ENCODE results near the gene NPTN. TPM values are rescaled to one million over a fixed set of nuclear protein-coding genes. Genes with fewer than 3 reads are reported as not detected.
"Not testable (repeated sequence)": the region's sequence is repeated elsewhere in the genome, so short reads cannot be mapped to it uniquely, and the experiment has no call there.

The NPTN gene
- polyA plus RNA-seq, 1 of the 3 experiments (the other 2 are of a cell fraction) = 177 TPM

DNA sequence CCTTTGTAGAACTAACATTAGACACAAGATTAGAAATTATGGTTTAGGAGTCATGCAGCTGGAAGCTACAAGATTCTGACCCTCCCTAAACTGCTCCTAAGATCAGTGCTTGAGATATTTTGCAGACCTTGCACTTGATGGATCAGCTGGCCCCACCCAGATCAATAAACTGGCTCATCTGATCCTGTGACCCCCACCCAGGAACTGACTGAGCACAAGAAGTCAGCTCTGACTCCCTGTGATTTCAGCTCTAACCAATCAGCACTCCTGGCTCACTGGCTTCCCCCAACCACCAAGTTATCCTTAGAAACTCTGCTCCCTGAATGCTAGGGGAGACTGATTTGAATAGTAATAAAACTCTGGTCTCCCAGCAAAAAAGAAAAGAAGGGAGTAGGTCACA lies 55.6 kb downstream of the NPTN start:
- DNase-seq; H3K27ac ChIP-seq (ENCODE audit: low read depth in 2 of 2, low read length in 1 of 2); H3K9me2 ChIP-seq; CTCF ChIA-PET; H3K9ac ChIP-seq; H3K4me3 ChIP-seq (ENCODE audit: low read depth in 2 of 2, low read length in 1 of 2); H2AFZ ChIP-seq (ENCODE audit: low read depth); H3K4me2 ChIP-seq; H4K20me1 ChIP-seq (ENCODE audit: insufficient read depth); H3K27me3 ChIP-seq (ENCODE audit: insufficient read depth); H3K79me2 ChIP-seq (ENCODE audit: insufficient read depth); H3F3A ChIP-seq (replicated peaks; ENCODE audit: insufficient read depth); H3K9me3 ChIP-seq; H3K4me1 ChIP-seq (ENCODE audit: control insufficient read depth in 1 of 2, insufficient read depth in 2 of 2, low read depth in 1 of 2, low read length in 1 of 2): not testable (repeated sequence)
- peaks cover 28 to 45% of the 10 kb centered on the region in 2 experiments for H3K36me3 ChIP-seq (replicated peaks in 1 of 2; ENCODE audit: control insufficient read depth in 1 of 2, insufficient read depth in 2 of 2, low read length in 1 of 2)
- POLR2A ChIA-PET = interaction anchor here (0.6 kb wide), 1 partner anchor 70 kb away, joined by 3 read pairs; no protein-coding TSS in a partner anchor

DNA sequence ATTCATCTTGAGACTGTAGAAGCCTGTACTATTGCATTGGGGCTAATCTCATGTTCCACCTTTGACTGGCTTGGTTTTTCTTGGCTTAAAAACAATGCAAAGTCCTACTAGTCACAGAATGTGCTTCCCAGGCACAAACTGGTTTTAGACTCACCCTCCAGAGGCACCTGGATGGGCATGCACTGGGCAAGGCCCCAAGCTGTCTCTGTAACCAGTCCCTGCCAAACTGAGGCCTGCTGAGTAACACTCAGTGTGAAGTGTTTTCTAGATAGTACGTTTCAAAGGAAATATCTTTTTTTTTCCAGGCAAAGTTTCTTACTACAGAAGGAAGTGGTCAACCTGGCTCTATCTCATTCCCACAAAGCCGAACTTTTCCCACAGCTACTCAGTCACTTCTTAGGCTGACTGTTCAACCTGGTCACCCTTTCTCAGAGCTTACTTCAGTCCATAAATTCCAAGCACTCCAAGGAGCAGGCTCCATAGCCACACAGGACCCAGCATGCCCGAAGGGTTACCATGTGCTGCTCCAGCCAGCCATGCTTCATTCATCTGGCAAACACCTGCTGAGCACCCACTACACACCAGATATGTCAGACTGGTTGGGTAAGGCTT lies 57.4 kb downstream of the NPTN start:
- H3K79me2 ChIP-seq (ENCODE audit: insufficient read depth) = no peaks in the 10 kb centered on the region
- H3K27ac ChIP-seq (ENCODE audit: low read depth in 2 of 2, low read length in 1 of 2) = no peak overlapping the region
- H2AFZ ChIP-seq (ENCODE audit: low read depth) = no peak overlapping the region
- TF ChIP-seq NFIC (IDR thresholded peaks at IDR 0.05; ENCODE audit: borderline replicate concordance) (no peak), GATA2 (CRISPR knock-in tag; IDR thresholded peaks at IDR 0.05) (no peak), FOXJ3 (CRISPR knock-in tag; IDR thresholded peaks at IDR 0.05) (no peak), MEF2A (IDR thresholded peaks at IDR 0.05; ENCODE audit: borderline replicate concordance, low read depth) (no peak), NRF1 (IDR thresholded peaks at IDR 0.05; ENCODE audit: low read depth, low read length) (no peak), RXRA (IDR thresholded peaks at IDR 0.05; ENCODE audit: borderline replicate concordance, low read depth) (no peak), TCF12 (IDR thresholded peaks at IDR 0.05) (no peak), POLR2AphosphoS5 (IDR thresholded peaks at IDR 0.05; ENCODE audit: low read depth, low read length) (no peak), GABPA (IDR thresholded peaks at IDR 0.05; ENCODE audit: low read depth) (no peak), SMC3 (IDR thresholded peaks at IDR 0.05; ENCODE audit: low read depth, low read length) (no peak), EZH2phosphoT487 (IDR thresholded peaks at IDR 0.05; ENCODE audit: borderline replicate concordance, low read depth) (no peak), RFX5 (IDR thresholded peaks at IDR 0.05; ENCODE audit: low read length) (no peak), FOSL2 (IDR thresholded peaks at IDR 0.05; ENCODE audit: borderline replicate concordance, low read depth) (no peak)
- TF ChIP-seq, protein P1, sequence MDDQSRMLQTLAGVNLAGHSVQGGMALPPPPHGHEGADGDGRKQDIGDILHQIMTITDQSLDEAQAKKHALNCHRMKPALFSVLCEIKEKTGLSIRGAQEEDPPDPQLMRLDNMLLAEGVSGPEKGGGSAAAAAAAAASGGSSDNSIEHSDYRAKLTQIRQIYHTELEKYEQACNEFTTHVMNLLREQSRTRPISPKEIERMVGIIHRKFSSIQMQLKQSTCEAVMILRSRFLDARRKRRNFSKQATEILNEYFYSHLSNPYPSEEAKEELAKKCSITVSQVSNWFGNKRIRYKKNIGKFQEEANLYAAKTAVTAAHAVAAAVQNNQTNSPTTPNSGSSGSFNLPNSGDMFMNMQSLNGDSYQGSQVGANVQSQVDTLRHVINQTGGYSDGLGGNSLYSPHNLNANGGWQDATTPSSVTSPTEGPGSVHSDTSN (IDR thresholded peaks at IDR 0.05) = no peak
- TF ChIP-seq, protein P2, sequence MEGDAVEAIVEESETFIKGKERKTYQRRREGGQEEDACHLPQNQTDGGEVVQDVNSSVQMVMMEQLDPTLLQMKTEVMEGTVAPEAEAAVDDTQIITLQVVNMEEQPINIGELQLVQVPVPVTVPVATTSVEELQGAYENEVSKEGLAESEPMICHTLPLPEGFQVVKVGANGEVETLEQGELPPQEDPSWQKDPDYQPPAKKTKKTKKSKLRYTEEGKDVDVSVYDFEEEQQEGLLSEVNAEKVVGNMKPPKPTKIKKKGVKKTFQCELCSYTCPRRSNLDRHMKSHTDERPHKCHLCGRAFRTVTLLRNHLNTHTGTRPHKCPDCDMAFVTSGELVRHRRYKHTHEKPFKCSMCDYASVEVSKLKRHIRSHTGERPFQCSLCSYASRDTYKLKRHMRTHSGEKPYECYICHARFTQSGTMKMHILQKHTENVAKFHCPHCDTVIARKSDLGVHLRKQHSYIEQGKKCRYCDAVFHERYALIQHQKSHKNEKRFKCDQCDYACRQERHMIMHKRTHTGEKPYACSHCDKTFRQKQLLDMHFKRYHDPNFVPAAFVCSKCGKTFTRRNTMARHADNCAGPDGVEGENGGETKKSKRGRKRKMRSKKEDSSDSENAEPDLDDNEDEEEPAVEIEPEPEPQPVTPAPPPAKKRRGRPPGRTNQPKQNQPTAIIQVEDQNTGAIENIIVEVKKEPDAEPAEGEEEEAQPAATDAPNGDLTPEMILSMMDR (IDR thresholded peaks at IDR 0.05) = no peak
- TF ChIP-seq, protein P3, sequence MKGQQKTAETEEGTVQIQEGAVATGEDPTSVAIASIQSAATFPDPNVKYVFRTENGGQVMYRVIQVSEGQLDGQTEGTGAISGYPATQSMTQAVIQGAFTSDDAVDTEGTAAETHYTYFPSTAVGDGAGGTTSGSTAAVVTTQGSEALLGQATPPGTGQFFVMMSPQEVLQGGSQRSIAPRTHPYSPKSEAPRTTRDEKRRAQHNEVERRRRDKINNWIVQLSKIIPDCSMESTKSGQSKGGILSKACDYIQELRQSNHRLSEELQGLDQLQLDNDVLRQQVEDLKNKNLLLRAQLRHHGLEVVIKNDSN (IDR thresholded peaks at IDR 0.05; ENCODE audit: borderline replicate concordance, low read depth) = no peak
- TF ChIP-seq, protein P4, sequence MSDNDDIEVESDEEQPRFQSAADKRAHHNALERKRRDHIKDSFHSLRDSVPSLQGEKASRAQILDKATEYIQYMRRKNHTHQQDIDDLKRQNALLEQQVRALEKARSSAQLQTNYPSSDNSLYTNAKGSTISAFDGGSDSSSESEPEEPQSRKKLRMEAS (IDR thresholded peaks at IDR 0.05; ENCODE audit: low read depth) = no peak
- POLR2A ChIA-PET = no interaction called here
- peaks cover 26 to 51% of the 10 kb centered on the region in 2 experiments for H3K36me3 ChIP-seq (replicated peaks in 1 of 2; ENCODE audit: control insufficient read depth in 1 of 2, insufficient read depth in 2 of 2, low read length in 1 of 2)
- H3K4me1 ChIP-seq (ENCODE audit: control insufficient read depth in 1 of 2, insufficient read depth in 2 of 2, low read depth in 1 of 2, low read length in 1 of 2) = peaks cover 0 to 2% of the 10 kb centered on the region in 2 experiments; a peak in 1 of 4 replicates
- no peak overlapping the region for H3K4me3 ChIP-seq (ENCODE audit: low read depth in 2 of 2, low read length in 1 of 2)
- no peak overlapping the region for H3K9ac ChIP-seq
- peaks cover 4% of the 10 kb centered on the region; the same call in 1 of the 2 replicates for H4K20me1 ChIP-seq (ENCODE audit: insufficient read depth)
- H3K4me2 ChIP-seq = no peak overlapping the region
- WGBS (ENCODE audit: low lambda C conversion rate) = 91% methylated on average over 3 of the region's 3 CpGs
- H3K9me3 ChIP-seq = no peaks in the 10 kb centered on the region
- no peaks in the 10 kb centered on the region for H3K9me2 ChIP-seq
- no peak for DNase-seq
- no peaks in the 10 kb centered on the region for H3K27me3 ChIP-seq (ENCODE audit: insufficient read depth)
- H3F3A ChIP-seq (replicated peaks; ENCODE audit: insufficient read depth) = no peaks in the 10 kb centered on the region
- CTCF ChIA-PET = interaction anchor here (1.6 to 1.9 kb wide), 2 partner anchors 15 to 125 kb away, joined by 3 to 5 read pairs; no protein-coding TSS in a partner anchor
